Fibroblast of villous mesenchyme (primary cell): ENCODE results near the gene APBB2. TPM values are rescaled to one million over a fixed set of nuclear protein-coding genes. Genes with fewer than 3 reads are reported as not detected.
"Not testable (repeated sequence)": the region's sequence is repeated elsewhere in the genome, so short reads cannot be mapped to it uniquely, and the experiment has no call there.

ENCODE experiments used
- DNase-seq: peaks from one replicate; pipeline ENCODE4 v3.0.0-alpha.2; 2010; ENCODE audit warnings: low read depth
- H3K4me3 ChIP-seq: 2 replicates; pipeline ENCODE4 v1.5.1; 2011; ENCODE audit warnings: low read depth, mild to moderate bottlenecking, low read length
- total RNA-seq: library from RNA; depleted of rRNA; stranded (reverse); fragments of >200 nt; gene quantifications from 2 replicates; pipeline ENCODE4 v1.2.3, GENCODE V29; 2012
- TF ChIP-seq, protein P1 (sequence below): IDR thresholded peaks from 2 replicates; pipeline ENCODE4 v1.5.1; 2012; ENCODE audit warnings: low read depth, mild to moderate bottlenecking, low read length; ENCODE audit not compliant: insufficient read depth

The APBB2 gene
- total RNA-seq, 1 donor, result 133 TPM

DNA sequence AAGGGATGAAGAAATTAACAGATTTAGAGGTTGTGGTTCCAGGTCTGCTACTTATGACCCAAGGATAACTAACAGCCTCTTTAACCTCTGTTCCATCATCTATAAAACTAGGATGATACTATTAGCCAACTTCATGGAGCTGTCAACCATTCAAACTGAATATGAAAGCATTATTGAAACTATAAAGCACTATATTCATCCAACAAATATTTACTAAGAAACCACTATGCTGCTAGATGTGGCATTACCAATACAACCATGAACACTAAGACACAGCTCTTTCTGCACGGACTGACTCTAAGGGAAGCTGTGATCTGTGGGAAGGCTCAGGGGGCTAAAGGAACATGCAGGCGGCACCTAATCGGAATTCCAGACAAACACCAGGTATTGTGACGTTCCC lies 66.0 kb downstream of the APBB2 start:
- TF ChIP-seq, protein P1, sequence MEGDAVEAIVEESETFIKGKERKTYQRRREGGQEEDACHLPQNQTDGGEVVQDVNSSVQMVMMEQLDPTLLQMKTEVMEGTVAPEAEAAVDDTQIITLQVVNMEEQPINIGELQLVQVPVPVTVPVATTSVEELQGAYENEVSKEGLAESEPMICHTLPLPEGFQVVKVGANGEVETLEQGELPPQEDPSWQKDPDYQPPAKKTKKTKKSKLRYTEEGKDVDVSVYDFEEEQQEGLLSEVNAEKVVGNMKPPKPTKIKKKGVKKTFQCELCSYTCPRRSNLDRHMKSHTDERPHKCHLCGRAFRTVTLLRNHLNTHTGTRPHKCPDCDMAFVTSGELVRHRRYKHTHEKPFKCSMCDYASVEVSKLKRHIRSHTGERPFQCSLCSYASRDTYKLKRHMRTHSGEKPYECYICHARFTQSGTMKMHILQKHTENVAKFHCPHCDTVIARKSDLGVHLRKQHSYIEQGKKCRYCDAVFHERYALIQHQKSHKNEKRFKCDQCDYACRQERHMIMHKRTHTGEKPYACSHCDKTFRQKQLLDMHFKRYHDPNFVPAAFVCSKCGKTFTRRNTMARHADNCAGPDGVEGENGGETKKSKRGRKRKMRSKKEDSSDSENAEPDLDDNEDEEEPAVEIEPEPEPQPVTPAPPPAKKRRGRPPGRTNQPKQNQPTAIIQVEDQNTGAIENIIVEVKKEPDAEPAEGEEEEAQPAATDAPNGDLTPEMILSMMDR, result no peak
- no peak for DNase-seq
- H3K4me3 ChIP-seq, result no peak overlapping the region

DNA sequence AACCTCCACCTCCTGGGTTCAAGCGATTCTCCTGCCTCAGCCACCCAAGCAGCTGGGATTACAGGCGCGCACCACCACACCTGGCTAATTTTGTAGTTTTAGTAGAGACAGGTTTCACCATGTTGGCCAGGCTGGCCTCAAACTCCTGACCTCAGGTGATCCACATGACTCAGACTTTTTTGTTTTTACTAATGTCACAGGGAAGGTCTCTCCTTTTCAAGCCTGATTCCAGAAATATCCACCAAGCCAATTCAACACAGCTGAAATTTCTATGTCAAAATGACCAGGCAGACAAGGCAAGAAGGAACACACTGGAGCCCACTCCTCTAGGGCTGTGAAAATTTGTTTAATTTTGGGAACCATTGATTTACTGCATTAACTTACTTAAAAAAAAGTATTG lies 66.8 kb downstream of the APBB2 start:
- DNase-seq, H3K4me3 ChIP-seq: not testable (repeated sequence)

DNA sequence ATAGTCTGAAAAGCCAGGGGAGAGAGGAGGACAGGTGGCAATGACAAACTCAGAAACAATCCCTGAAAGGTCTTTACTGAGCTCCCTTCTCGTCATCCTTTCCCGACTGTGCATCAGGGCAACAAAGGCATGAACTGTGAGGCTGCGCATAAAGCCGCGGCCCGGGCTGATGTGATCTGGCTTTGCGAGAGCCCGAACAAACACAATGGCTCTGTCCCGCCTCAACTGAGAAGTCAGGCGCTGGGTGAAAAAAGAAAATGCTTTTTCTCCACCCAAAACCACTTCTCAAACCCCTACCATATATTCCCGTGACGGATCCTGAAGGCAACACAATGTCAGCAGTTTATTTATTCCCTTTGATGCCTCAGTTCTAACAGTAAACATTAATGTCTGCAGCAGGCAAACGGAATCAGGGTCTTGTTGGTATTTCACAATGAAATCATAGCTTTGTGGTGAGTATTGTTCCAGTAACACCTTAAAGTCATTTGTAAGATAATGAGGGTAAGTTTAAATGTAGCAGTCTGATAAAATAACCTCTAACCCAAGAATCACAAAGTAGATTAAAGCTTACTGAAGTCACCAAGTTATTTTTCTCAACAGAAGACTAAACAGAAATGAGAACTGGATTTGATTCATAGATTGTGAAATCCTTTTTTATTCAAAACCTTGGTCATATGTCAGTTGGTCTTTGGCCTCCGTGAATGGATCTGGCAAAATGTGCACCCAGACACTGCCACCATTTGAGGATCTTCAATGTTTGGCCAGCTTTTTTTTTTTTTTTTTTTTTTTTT lies 67.4 kb downstream of the APBB2 start:
- H3K4me3 ChIP-seq, result no peak overlapping the region
- DNase-seq, result peak; percentile 56

DNA sequence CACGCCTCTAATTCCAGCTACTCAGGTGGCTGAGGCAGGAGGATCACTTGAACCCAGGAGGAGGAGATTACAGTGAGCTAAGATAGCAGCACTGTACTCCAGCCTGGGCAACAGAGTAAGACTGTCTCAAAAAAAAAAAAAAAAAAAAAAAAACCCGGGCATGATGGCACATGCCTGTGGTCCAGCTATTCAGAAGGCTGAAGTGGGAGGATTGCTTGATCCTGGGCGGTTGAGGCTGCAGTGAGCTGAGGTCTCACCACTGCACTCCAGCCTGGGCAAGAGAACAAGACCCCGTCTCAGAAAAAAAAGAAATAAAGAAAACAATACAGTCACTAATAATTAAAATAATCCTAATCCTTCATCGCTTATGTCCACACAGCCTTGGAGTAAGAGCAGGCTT lies 68.1 kb downstream of the APBB2 start:
- TF ChIP-seq, protein P1, result no peak
- no peak for DNase-seq
- H3K4me3 ChIP-seq, result no peak overlapping the region

More for the DNA sequence above, 67.4 kb downstream of the APBB2 start:
- TF ChIP-seq, protein P1, result no peak

DNA sequence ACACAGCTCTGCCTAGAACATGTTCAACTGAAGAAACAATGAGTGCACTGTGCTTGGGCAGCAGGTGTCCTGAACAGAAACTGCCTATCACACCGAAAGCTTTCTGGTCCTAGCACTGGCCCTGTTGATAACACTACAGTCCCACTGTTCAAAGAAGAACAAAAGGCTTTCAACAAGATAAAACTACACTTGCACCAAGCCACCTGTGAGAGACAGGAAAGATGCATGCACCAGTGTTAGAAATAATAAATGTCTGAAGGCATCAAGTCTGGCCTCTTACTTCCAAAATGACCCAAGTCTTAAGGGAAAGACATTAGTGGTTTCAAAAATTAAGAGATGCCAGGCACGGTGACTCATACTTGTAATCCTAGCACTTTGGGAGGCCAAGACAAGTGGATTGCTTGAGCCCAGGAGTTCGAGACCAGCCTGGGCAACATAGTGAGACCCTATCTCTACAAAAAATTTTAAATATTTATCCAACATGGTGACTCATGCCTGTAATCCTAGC lies 68.7 kb downstream of the APBB2 start:
- TF ChIP-seq, protein P1, result no peak
- no peak overlapping the region for H3K4me3 ChIP-seq
- no peak for DNase-seq

DNA sequence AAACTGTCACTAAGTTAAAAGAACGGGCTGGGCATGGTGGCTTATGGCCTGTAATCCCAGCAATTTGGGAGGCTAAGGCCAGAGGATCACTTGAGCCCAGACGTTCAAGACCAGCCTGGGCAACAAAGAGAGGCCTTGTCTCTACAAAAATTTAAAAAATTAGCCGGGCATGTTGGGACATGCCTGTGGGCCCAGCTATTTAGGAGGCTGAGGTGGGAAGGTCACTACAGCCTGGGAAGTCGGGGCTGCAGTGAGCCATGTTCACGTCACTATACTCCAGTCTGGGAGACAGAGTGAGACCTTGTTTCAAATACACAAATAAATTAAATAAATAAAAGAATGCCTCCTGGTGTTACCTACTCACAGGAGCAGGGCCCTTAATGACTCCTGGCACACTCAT lies 69.5 kb downstream of the APBB2 start:
- TF ChIP-seq, protein P1, result no peak
- peak; percentile 52 for DNase-seq
- H3K4me3 ChIP-seq, result no peak overlapping the region

DNA sequence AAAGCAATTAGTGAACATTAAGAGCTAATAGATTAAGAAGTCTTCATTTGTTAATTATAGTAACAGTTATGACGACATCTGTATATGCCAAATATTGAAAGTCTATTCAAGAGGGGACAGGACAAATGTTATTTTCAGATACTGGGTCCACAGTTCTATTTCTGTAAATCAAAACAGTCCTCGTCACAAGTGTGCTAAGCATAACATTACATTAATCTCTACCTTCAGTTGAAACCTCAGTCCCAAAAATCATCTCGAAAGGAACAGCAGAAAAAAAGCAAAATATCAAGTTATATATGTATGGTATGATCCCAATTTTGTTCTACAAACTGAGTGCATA lies 70.3 kb downstream of the APBB2 start:
- DNase-seq, result no peak
- TF ChIP-seq, protein P1, result no peak
- H3K4me3 ChIP-seq, result no peak overlapping the region
